Measurements from ENCODE around the gene EEF1A2.

DNA sequence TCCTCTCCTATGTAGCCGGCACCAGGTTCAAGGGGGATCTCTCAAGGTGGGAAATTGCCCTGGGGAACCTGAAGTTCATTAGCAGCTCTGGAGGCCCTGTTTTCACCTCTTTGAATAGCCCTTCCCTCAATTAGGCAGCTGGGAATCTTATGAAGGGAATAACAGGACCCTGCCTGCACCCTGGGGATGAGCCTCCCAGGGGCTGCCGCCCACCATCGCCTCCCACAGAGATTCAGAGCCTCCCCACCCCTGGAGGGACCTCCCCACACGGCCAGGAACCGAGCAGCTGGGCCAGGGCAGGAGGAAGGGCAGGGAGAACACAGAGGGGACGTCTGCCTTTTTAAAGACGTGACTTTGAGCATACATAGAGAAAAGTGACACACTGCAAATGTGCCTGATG lies 4.6 kb upstream of the EEF1A2 start:
- no peak for TF ChIP-seq EZH2 (IDR thresholded peaks at IDR 0.05; ENCODE audit: low read depth)
- TF ChIP-seq, protein P1, sequence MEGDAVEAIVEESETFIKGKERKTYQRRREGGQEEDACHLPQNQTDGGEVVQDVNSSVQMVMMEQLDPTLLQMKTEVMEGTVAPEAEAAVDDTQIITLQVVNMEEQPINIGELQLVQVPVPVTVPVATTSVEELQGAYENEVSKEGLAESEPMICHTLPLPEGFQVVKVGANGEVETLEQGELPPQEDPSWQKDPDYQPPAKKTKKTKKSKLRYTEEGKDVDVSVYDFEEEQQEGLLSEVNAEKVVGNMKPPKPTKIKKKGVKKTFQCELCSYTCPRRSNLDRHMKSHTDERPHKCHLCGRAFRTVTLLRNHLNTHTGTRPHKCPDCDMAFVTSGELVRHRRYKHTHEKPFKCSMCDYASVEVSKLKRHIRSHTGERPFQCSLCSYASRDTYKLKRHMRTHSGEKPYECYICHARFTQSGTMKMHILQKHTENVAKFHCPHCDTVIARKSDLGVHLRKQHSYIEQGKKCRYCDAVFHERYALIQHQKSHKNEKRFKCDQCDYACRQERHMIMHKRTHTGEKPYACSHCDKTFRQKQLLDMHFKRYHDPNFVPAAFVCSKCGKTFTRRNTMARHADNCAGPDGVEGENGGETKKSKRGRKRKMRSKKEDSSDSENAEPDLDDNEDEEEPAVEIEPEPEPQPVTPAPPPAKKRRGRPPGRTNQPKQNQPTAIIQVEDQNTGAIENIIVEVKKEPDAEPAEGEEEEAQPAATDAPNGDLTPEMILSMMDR (conservative IDR thresholded peaks at IDR 0.05): no peak

Data from PC-9 (cell line).